HG03460 (cell line): ENCODE measurements around the gene ESPNL.
"Not testable (repeated sequence)": the region's sequence is repeated elsewhere in the genome, so short reads cannot be mapped to it uniquely, and the experiment has no call there.

Experiments
- ATAC-seq: cut with Tn5 transposase; IDR thresholded peaks from one replicate; pipeline ENCODE4 v1.9.1; 2021; ENCODE audit not compliant: unreplicated experiment

Gene ESPNL

DNA sequence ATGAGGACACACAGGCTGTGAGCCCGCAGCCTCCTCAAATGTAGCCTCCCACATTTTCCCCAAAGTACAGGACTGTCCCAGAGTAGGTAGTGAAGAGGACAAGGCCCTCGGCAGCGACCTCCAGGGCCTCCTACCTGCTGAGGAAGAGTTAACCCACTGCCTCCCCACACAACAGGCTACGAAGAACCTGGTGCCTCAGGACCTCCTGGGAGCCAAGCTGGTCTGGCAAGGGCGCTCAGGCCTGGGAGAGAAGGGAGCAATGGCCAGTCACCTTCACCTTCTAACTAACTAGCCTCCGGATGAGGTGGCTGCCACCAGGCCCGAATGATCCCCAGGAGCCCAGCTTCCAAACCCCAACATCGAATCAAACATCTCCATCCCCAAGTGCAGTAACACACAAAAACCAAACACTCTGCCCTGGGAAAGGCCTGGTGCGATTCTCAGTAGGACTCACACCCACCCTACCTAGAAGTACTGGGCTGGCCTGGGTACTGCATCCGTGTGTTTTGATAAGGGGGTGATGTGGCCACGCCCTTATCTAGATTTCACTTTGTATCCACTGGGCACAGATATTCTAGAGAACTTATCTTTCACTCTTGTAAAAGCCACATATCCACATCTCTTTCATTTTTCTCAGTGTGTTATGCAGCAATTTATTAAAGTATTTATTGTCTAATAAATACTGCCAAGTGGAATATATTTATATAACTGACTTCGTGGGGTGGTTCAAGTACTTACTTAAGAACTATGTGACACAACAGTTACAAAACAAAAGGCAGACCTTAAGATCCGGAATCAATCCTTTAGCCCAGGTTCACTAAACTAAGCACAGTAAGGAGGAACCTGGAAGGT is 68.3 kb downstream of the ESPNL start:
- no peak for ATAC-seq

DNA sequence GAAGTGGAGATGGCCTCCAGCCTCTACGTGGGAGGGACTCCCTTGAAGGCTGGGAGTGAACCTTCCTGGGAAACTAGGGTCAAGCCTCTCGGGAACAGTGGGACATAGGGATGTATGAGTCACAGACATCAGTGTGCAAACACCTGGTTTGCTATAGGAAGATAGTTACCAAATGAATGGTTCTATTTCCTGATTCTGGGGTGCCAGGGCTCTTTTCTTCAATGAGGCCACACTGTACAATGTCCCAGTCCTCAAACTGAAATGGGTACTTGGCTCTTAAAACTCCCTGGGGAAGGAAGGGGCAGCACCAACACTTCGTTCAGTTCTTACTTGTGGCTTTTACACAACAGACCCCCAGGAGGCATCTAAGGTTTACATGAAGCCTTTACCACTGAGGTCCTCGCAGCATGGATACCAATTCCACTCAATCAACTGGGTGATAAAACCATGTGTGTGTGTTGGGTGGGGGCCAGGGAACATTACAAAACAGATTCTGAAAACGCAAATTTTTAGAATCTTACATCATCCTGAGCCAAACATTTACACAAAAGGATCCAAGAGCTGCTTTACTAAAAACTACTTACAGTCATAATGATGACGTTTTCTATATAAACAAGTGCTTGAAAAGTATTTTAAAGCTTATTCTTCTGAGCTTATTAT is 69.0 kb downstream of the ESPNL start:
- no peak for ATAC-seq

DNA sequence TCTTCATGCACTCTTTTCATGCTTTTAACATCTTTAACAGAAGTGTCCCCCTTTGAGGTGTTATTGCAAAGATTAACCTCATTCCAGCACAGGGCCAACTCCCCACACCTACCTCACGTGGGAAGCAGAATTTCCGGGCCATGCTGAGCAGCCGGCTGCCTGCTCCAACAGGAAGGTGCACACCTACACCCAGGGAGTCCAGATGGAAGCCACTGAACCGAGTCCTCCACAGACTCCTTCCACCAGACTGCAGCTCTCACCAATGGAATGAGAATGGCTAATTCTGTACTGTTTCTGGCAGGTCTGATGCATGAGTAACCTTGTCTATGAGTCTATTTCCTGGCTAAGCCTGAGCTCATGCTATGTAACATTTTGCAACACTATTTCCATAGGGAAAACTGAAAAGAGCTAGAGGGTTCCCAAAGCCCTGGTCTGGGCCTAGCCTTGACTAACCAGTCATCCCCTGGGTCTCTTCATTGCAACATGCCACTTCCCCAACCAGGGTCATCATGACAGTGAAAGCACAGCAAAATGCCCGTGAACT is 69.6 kb downstream of the ESPNL start:
- ATAC-seq = no peak

DNA sequence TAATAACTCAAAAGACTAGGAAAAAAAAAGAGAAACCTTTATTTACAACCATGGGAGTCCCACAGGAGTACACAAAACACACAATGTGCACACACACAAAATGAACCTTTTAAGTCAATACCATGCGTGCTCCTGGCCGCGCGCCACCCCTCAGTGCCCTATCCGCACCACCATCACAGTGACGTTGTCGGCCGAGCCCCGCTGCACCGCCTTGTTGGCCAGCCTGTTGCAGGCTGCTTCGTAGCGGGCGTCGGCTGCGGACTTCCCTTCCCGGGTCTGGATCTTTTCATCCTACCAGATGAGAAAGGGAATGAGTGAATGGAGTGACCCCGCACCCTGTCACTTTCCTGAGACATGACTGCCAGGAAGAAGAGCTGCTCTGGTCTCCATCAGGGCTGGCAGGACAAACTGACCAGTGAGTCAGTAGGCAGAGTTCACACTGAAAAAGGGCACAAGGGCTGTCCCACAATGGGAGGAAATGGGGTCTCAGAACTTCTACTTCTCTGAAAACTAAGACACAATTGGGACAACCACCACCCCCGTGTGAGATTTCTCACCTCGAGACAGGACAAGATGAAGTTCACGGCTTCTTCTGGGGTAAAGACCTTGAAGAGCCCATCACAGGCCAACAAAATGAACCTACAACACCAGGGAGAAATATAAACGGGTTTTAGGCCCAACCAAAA is 70.4 kb downstream of the ESPNL start:
- ATAC-seq = no peak

DNA sequence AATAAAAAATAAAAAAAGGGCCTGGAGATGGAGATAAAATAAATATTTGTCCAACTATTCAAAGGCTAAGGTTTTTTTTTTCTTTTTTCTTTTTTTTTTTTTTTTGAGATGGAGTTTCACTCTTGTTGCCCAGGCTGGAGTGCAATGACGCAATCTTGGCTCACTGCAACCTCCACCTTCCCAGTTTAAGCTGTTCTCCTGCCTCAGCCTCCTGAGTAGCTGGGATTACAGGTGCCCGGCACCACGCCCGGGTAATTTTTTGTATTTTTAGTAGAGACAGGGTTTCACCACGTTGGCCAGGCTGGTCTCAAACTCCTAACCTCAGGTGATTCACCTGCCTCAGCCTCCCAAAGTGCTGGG is 70.9 kb downstream of the ESPNL start:
- ATAC-seq = not testable (repeated sequence)

DNA sequence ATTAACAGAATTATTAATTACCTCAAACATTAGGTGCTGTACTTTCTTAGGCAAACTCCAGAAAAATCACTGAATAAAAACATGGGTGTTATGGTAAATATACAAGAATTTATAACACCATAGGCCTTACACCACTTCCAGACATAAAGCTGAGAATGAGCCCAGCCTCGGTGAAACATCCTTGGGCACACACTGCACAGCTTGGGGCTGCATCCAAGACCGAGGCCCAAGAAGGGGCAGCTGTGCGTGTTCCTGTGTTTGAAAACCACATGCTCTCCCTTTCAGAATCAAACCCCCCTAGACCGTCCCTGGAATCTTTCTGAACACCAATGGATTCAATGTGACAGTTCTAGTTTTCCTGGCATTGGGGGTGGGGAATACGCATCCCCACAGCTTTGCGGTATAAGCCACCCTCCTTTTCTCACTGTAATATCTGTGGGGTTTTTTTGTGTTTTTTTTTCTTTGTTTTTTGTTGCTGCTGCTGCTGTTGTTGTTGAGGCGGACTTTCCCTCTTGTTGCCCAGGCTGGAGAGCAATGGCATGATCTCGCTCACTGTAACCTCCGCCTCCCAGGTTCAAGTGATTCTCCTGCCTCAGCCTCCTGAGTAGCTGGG is 71.5 kb downstream of the ESPNL start:
- ATAC-seq = no peak

DNA sequence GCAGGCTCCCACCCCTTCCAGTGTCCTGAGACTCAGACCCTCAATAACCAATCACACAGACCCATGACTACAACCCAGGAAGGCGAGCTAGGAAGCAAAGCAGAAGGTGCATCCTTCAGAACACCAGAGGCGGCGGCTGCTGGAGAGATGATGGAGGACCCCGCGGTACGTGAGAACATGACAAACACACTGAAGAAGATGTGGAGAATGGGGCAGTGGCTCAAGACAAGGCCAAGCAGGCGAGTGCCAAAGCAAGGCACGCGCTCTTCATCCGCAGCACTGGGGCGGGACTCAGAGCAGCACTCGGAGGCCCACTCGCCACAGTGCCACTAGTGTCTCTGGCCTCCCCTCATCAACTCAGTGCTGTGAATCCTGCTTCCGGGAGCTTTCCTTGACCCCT is 72.3 kb downstream of the ESPNL start:
- no peak for ATAC-seq

DNA sequence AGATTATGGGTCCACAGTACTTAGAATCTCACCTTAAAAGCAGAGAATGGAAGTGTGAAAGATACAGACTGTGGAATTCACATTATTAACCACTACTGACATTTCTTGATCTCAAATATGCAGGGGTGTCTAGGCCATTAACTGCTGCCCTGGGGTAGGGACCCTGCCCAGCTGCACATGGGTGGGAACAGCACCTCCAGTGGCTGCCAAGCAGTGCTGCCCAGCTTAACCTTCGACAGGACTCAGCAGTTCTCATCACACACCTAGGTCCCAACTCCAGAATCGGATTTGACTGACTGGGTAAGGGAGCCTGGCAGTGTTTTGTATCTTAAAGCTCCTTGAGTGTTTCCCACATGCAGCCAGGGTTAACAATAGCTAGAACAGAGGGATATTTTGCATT is 73.6 kb downstream of the ESPNL start:
- no peak for ATAC-seq

DNA sequence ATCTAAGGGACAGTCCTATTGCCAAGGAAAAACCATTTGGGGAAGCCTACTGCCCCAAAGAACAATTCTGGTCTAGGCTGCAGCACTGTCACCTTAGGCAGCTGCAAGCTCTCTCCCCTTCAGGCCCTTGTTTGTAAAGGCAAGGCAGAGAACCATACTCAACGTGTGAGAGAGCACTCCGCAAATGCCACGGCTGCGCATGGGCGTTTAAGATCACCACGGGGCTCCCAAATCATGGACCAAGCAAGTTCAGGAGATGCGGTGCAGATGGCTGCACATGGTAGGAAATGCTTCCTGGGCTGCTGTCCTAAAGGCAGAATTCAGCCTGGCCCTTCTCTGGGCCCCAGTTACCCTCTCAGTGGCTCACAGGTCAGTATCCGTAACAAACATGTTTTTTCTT is 74.2 kb downstream of the ESPNL start:
- no peak for ATAC-seq

DNA sequence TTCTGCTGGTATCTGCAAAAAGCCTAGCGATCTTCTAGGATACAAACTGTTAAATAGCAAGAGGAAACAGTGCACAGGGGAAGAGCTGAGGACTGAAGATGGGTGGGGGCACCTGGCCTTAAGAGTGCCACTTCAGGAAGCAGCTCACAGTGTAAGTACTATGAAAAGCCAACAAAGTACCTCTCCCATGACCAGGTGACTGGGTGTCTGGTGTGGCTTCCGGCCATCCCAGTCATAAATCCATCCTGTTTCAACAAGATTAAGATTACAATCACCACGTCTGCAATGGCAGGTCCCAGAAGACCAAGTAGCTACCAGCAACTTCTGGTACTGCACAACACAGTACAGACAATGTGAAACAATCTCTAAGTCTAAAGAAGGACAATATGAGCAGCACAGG is 74.6 kb downstream of the ESPNL start:
- no peak for ATAC-seq

DNA sequence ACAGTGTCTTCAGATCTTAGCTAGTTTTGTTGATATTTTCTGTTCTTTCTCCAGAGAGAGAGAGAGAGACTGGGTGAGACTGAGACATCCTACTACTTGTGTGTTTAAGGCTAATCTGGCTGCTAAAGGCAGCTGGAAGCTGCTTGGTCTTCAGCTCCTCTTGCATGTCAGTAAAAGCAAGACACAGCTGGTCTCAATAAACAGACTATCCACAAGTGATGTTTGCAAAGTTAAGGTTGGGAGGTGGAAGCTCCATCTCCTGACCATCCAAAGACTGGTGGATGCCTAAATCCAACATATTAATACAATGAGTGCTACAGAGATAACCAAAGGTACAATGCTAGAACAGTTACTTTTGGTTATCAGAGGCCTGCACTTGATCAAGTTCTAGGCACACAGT is 76.5 kb downstream of the ESPNL start:
- no peak for ATAC-seq

DNA sequence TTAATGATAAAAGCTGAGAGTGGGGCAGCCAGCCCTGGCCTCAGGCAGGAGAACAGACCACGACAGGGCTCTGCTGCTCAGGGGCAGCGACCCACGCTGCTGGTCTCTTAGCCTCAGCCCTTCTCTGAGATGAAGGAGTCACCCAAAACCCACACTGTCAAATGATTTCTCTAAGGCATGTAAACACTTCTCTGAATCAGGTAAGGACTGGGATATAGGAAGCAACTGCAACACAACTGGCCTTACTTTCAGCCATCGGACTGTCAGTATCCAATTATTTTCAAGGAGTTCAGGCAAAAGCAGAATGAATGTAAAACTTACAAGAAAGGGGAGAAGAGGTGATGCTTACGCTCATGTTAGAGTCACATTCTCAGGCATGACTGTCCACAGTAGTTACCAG is 80.4 kb downstream of the ESPNL start:
- ATAC-seq = no peak

DNA sequence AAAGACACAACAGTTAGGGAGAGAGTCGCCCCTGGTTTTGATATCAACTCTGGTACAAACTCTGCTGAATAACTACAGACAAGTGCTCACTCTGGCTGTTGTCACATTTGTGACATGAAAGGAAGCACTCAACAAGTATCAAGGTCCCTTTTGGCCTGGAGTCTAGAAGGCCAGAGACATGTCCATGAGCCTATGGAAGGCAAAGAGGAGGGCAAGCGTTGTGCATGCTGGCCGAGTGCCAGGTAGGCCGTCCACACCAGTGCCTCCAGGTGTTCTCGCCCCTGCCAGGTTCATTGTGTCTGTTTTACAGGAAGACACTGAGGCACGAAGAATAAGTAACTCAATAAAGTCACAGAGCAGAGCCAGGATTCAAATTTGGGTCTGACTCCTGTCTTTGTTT is 82.2 kb downstream of the ESPNL start:
- ATAC-seq = no peak
